Nephron progenitor cell (in vitro differentiated cells): Measurements from ENCODE around the gene SERPINB3.
"Not testable (repeated sequence)": the region's sequence is repeated elsewhere in the genome, so short reads cannot be mapped to it uniquely, and the experiment has no call there.

Experiments
- DNase-seq: peaks from one replicate; pipeline ENCODE4 v3.0.0; 2021
- H3K27ac Mint-ChIP-seq: 2 replicates; pipeline ENCODE4 v1.8.0; 2021; ENCODE audit warnings: mild to moderate bottlenecking, moderate library complexity, mixed read lengths
- H3K27me3 Mint-ChIP-seq: 2 replicates; pipeline ENCODE4 v1.8.0; 2021; ENCODE audit warnings: mild to moderate bottlenecking, low read depth, mixed read lengths; ENCODE audit not compliant: poor library complexity
- H3K36me3 Mint-ChIP-seq: 2 replicates; pipeline ENCODE4 v1.8.0; 2021; ENCODE audit warnings: low read depth, mixed read lengths
- H3K4me1 Mint-ChIP-seq: 2 replicates; pipeline ENCODE4 v1.8.0; 2021; ENCODE audit warnings: mixed read lengths
- H3K4me3 Mint-ChIP-seq: 2 replicates; pipeline ENCODE4 v1.8.0; 2021; ENCODE audit warnings: mild to moderate bottlenecking, moderate library complexity, mixed read lengths
- H3K9me3 Mint-ChIP-seq: 2 replicates; pipeline ENCODE4 v1.8.0; 2021; ENCODE audit warnings: mild to moderate bottlenecking, moderate library complexity, mixed read lengths
- TF ChIP-seq, protein P1 (sequence below): fragments of 200-600 bp; sonication (generic); IDR thresholded peaks from 2 replicates; pipeline ENCODE4 v1.5.0; 2021; ENCODE audit warnings: antibody characterized with exemption

SERPINB3 gene

DNA sequence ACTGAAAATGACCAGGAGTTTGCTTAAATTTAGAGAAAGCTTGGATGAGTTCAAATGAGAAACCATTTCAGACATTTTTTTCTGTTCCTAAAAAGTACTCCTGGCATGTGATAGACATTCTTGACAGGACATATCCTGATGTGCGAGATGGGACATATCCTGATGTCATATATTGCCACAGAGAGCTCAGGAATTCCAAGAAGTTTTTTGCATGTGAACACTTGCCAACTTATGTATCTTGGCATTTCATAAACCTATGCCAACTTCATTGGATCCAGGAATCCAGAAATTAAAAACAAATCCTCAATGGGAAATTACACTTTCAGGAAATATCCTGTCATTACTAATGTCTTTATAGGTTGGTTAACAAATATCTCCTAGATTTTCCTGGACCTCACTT is 2.9 kb upstream of the SERPINB3 start:
- TF ChIP-seq, protein P1, sequence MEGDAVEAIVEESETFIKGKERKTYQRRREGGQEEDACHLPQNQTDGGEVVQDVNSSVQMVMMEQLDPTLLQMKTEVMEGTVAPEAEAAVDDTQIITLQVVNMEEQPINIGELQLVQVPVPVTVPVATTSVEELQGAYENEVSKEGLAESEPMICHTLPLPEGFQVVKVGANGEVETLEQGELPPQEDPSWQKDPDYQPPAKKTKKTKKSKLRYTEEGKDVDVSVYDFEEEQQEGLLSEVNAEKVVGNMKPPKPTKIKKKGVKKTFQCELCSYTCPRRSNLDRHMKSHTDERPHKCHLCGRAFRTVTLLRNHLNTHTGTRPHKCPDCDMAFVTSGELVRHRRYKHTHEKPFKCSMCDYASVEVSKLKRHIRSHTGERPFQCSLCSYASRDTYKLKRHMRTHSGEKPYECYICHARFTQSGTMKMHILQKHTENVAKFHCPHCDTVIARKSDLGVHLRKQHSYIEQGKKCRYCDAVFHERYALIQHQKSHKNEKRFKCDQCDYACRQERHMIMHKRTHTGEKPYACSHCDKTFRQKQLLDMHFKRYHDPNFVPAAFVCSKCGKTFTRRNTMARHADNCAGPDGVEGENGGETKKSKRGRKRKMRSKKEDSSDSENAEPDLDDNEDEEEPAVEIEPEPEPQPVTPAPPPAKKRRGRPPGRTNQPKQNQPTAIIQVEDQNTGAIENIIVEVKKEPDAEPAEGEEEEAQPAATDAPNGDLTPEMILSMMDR, result no peak
- no peaks in the 10 kb centered on the region for H3K4me1 Mint-ChIP-seq
- H3K27ac Mint-ChIP-seq, result no peak overlapping the region
- peaks cover 14% of the 10 kb centered on the region for H3K9me3 Mint-ChIP-seq
- DNase-seq, result no peak
- H3K36me3 Mint-ChIP-seq, result no peaks in the 10 kb centered on the region
- H3K4me3 Mint-ChIP-seq, result no peak overlapping the region
- no peaks in the 10 kb centered on the region for H3K27me3 Mint-ChIP-seq

DNA sequence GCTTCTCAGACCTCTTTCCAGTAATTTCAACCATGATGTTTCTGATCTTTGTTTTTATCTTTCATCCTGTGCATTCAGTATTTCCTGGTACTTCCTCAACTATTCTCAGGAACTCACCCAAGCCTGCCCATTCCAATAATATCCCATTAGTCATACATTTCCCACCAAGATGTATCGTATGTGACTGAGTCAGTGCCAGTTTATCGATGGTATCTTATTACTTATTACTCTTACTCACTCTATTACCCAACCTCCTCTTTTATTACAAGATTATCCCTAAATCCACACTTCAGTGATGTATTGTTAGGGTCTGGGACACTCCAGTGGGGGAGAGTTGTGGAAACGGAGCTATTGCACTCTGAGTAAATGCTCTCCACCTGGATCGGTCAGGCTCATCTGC is 2.8 kb downstream of the SERPINB3 start:
- not testable (repeated sequence) for H3K4me3 Mint-ChIP-seq, H3K27ac Mint-ChIP-seq, H3K36me3 Mint-ChIP-seq, H3K27me3 Mint-ChIP-seq, DNase-seq, H3K4me1 Mint-ChIP-seq, H3K9me3 Mint-ChIP-seq

DNA sequence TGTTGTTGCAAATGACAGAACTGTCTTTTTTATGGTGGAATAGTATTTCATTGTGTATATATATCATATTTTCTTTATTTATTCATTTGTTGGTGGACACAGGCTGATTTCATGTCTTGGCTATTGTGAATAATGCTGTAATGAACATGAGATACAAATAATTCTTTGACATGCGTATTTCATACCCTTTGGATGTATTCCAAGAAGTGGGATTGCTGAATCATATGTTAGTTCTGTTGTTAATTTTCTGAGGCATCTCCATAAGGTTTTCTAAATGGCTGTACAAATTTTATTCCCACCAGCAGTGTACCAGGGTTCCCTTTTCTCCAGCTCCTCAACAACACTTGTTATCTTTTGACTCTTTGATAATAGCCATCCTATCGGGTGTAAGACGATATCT is 11.4 kb downstream of the SERPINB3 start:
- not testable (repeated sequence) for H3K4me3 Mint-ChIP-seq, H3K36me3 Mint-ChIP-seq, H3K27me3 Mint-ChIP-seq, H3K27ac Mint-ChIP-seq, H3K4me1 Mint-ChIP-seq, DNase-seq, H3K9me3 Mint-ChIP-seq

DNA sequence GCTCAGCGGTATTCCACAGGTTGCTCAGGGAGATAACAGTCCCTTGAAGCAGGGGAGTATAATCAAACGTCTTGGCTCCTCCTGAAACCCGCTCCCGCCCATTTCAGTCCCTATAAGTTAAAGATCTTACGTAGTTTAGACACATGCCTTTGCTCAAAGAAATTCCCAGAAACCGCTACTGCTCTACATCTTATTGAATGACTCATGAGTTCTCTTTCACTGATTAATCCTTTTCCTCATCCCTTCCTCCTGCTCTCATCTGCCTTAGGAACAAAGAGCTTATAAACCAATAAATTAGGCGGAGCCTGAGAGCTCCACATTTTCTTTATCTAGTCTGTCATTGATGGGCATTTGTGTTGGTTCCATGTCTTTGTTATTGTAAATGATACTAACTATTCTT is 13.5 kb downstream of the SERPINB3 start:
- TF ChIP-seq, protein P1, result no peak
- no peaks in the 10 kb centered on the region for H3K9me3 Mint-ChIP-seq
- no peak overlapping the region for H3K4me3 Mint-ChIP-seq
- no peaks in the 10 kb centered on the region for H3K36me3 Mint-ChIP-seq
- H3K27ac Mint-ChIP-seq, result no peak overlapping the region
- no peak for DNase-seq
- H3K27me3 Mint-ChIP-seq, result peaks cover 4% of the 10 kb centered on the region
- H3K4me1 Mint-ChIP-seq, result no peaks in the 10 kb centered on the region

DNA sequence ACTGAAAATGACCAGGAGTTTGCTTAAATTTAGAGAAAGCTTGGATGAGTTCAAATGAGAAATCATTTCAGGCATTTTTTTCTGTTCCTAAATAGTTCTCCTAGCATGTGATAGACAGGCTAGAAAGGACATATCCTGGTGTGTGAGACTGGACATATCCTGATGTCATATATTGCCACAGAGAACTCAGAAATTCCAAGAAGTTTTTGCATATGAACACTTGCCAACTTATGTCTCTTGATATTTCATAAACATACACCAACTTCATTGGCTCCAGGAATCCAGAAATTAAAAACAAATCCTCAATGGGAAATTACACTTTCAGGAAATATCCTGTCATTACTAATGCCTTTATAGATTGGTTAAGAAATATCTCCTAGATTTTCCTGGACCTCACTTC is 14.8 kb downstream of the SERPINB3 start:
- H3K27me3 Mint-ChIP-seq, result peaks cover 4% of the 10 kb centered on the region
- no peak for DNase-seq
- H3K4me3 Mint-ChIP-seq, result no peak overlapping the region
- H3K27ac Mint-ChIP-seq, result no peak overlapping the region
- no peaks in the 10 kb centered on the region for H3K4me1 Mint-ChIP-seq
- TF ChIP-seq, protein P1, result no peak
- no peaks in the 10 kb centered on the region for H3K9me3 Mint-ChIP-seq
- no peaks in the 10 kb centered on the region for H3K36me3 Mint-ChIP-seq

DNA sequence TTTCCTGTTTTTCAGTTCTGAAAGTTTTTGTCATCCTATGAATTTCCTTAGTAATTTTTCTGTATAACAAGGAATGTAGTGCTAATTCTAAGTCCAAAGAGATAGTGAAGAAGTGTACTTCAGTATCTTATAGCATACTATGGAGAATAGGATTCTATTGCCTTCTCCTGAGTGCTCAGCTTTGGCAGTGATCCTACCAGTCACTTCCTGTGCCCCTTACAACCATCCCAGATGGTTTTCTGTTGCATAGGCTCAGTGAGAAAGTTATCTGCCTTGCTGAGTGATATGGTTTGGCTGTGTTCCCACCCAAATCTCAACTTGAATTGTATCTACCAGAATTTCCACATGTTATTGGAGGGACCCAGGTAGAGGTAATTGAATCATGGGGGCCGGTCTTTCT is 17.0 kb downstream of the SERPINB3 start:
- not testable (repeated sequence) for H3K4me1 Mint-ChIP-seq, H3K27me3 Mint-ChIP-seq, H3K27ac Mint-ChIP-seq, H3K9me3 Mint-ChIP-seq, DNase-seq, H3K4me3 Mint-ChIP-seq, H3K36me3 Mint-ChIP-seq

DNA sequence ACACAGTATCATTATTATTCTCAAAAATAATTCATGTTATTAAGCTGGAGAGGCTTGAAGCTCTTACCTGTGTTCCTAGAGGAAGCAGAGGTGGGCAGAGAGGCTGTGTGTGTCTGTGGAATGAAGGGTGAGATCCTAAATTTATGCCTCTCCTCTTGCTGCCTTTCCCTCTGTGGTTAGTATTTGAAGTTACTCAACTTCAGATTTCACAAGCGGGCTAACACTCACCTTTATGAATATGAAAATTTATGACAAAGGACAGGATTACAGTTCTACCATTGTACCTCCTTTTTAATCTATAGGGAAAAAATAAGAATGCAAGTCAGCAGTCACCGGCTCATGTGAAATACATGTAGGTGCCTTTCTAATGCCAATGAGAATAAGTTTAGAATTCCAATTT is 17.6 kb downstream of the SERPINB3 start, which contains the start of gene SERPINB4:
SERPINB4 (minus strand) TSS at position 115 of the 400 bp plus-strand sequence. CDS start 679 bp downstream, outside the sequence.
- H3K4me3 Mint-ChIP-seq, H3K9me3 Mint-ChIP-seq, DNase-seq, H3K4me1 Mint-ChIP-seq, H3K27me3 Mint-ChIP-seq, H3K27ac Mint-ChIP-seq, H3K36me3 Mint-ChIP-seq: not testable (repeated sequence)

DNA sequence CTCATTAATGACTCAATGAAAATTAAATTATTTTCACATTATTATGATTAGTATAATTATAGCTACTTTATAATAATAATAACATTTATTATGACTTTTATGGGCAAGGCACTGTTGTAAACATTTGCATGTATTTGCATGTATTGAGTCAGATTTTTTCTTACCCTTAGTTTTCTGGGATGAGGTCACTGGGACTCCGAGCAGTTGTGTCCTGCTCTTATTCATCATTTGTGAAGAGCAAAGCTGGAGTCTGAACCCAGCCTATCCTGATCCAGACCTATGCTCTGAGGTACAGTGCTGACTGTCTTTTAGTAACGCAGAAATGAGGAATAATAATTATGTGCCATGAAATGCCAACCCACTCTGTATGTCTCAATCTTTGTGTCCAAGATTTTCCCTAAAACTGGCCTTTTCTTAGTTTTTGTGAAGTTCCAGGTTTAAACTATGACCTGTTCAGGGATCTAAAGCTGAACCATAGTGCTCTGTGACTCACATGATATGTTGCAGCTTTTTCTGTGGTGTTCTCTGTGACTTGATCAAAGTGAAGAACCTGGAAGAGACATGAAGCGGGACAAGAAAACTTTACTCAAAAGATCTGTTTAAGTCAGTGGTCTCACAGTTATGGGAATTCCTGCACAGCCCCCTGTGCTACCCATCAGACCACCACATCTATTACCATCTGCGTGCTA is 18.9 kb downstream of the SERPINB3 start:
- H3K9me3 Mint-ChIP-seq, result not testable (repeated sequence)

DNA sequence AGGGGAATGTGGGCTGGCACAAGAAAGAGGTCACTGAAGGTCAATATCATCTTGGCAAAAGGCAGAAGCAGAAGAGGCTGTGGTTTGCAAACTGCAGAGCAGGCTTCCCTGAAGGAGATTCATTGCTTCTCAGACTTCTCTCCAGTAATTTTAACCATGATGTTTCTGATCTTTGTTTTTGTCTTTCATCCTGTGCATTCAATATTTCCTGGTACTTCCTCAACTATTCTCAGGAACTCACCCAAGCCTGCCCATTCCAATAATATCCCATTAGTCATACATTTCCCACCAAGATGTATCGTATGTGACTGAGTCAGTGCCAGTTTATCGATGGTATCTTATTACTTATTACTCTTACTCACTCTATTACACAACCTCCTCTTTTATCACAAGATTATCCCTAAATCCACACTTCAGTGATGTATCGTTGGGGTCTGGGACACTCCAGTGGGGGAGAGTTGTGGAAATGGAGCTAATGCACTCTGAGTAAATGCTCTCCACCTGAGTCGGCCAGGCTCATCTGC is 20.5 kb downstream of the SERPINB3 start:
- H3K9me3 Mint-ChIP-seq, H3K27me3 Mint-ChIP-seq, H3K27ac Mint-ChIP-seq, H3K4me3 Mint-ChIP-seq, H3K36me3 Mint-ChIP-seq, DNase-seq, H3K4me1 Mint-ChIP-seq: not testable (repeated sequence)

More for the DNA sequence above, 18.9 kb downstream of the SERPINB3 start:
- H3K27me3 Mint-ChIP-seq, H3K4me3 Mint-ChIP-seq, DNase-seq, H3K4me1 Mint-ChIP-seq, H3K27ac Mint-ChIP-seq, H3K36me3 Mint-ChIP-seq: not testable (repeated sequence)
